Neural progenitor cell (in vitro differentiated cells): Measurements from ENCODE around the gene CDK5RAP3. TPM values are rescaled to one million over a fixed set of nuclear protein-coding genes. Genes with fewer than 3 reads are reported as not detected.
A peak's percentile ranks its signal among the peaks of the same experiment; 100 is the strongest.

Source experiments
- DNase-seq: peaks from one replicate; pipeline ENCODE4 v3.0.0-alpha.2; 2016; ENCODE audit warnings: low spot score
- H2AFZ ChIP-seq: fragments of 200-600 bp; sonication (generic); replicated peaks from 2 replicates; pipeline ENCODE4 v1.6.1; 2016; ENCODE audit warnings: antibody characterized with exemption
- H3F3A ChIP-seq: fragments of 200-600 bp; sonication (generic); 2 replicates; pipeline ENCODE4 v1.6.1; 2016; ENCODE audit warnings: antibody characterized with exemption, low read depth
- H3K27ac ChIP-seq: fragments of 200-600 bp; sonication (generic); 2 replicates; pipeline ENCODE4 v1.5.1; 2016; ENCODE audit warnings: mild to moderate bottlenecking
- H3K27me3 ChIP-seq: fragments of 200-600 bp; sonication (generic); 2 replicates; pipeline ENCODE4 v1.6.1; 2016; ENCODE audit warnings: mild to moderate bottlenecking, moderate library complexity
- H3K36me3 ChIP-seq: fragments of 200-600 bp; sonication (generic); 2 replicates; pipeline ENCODE4 v1.5.1; 2016
- H3K4me1 ChIP-seq: fragments of 200-600 bp; sonication (generic); 2 replicates; pipeline ENCODE4 v1.6.1; 2016; ENCODE audit warnings: mixed run types
- H3K4me2 ChIP-seq: fragments of 200-600 bp; sonication (generic); 2 replicates; pipeline ENCODE4 v1.6.1; 2016
- H3K4me3 ChIP-seq: fragments of 200-600 bp; sonication (generic); 2 replicates; pipeline ENCODE4 v1.5.1; 2016
- H3K79me2 ChIP-seq: fragments of 200-600 bp; sonication (generic); 2 replicates; pipeline ENCODE4 v1.6.1; 2016; ENCODE audit warnings: low read depth
- H3K9ac ChIP-seq: fragments of 200-600 bp; sonication (generic); 2 replicates; pipeline ENCODE4 v1.6.1; 2016
- H3K9me3 ChIP-seq: fragments of 200-600 bp; sonication (generic); 2 replicates; pipeline ENCODE4 v1.5.1; 2016; ENCODE audit warnings: low read depth
- H4K20me1 ChIP-seq: fragments of 200-600 bp; sonication (generic); 2 replicates; pipeline ENCODE4 v1.6.1; 2016; ENCODE audit warnings: low read depth
- H3K27ac Mint-ChIP-seq: 3 replicates; pipeline ENCODE4 v1.8.0; 2021; ENCODE audit warnings: mixed read lengths
- H3K27me3 Mint-ChIP-seq: 2 replicates; pipeline ENCODE4 v1.8.0; 2022; ENCODE audit warnings: low read depth, mild to moderate bottlenecking, inconsistent platforms, moderate library complexity, mixed read lengths; ENCODE audit not compliant: insufficient read depth
- H3K36me3 Mint-ChIP-seq: 3 replicates; pipeline ENCODE4 v1.8.0; 2021; ENCODE audit warnings: mixed read lengths
- H3K4me1 Mint-ChIP-seq: 3 replicates; pipeline ENCODE4 v1.8.0; 2021; ENCODE audit warnings: mixed read lengths
- H3K4me3 Mint-ChIP-seq: 3 replicates; pipeline ENCODE4 v1.8.0; 2021; ENCODE audit warnings: mild to moderate bottlenecking, moderate library complexity, mixed read lengths
- H3K9me3 Mint-ChIP-seq: 3 replicates; pipeline ENCODE4 v1.8.0; 2020; ENCODE audit warnings: mixed read lengths
- CTCF ChIP-seq: fragments of 200-600 bp; sonication (generic); IDR thresholded peaks from 2 replicates; pipeline ENCODE4 v1.5.1; 2017; ENCODE audit warnings: antibody characterized with exemption, mild to moderate bottlenecking
- EZH2 ChIP-seq: fragments of 200-600 bp; sonication (generic); IDR thresholded peaks from 2 replicates; pipeline ENCODE4 v1.6.1; 2017; ENCODE audit warnings: antibody characterized with exemption, mild to moderate bottlenecking, moderate library complexity
- EZH2phosphoT487 ChIP-seq: fragments of 200-600 bp; sonication (generic); IDR thresholded peaks from 2 replicates; pipeline ENCODE4 v1.6.1; 2017; ENCODE audit warnings: antibody characterized with exemption
- total RNA-seq: library from RNA; depleted of rRNA; stranded (reverse); fragments of >200 nt; gene quantifications from 2 replicates; pipeline ENCODE4 v1.2.3, GENCODE V29; 2015; ENCODE audit warnings: low replicate concordance

Gene CDK5RAP3
- total RNA-seq, 1 donor from 2014 or later, result 104 TPM

- TF ChIP-seq CTCF (peak; percentile 34), EZH2phosphoT487 (no peak)
- no peaks in the 10 kb centered on the region for H3K36me3 ChIP-seq
- peak overlapping the region; percentile 52 for H3K4me3 ChIP-seq
- H3K9me3 ChIP-seq, result no peaks in the 10 kb centered on the region
- Mint-ChIP-seq H3K9me3 (no peaks in the 10 kb centered on the region), H3K4me1 (peaks cover 46% of the 10 kb centered on the region), H3K4me3 (peak overlapping the region; percentile 84), H3K27me3 (peaks cover 18% of the 10 kb centered on the region), H3K36me3 (no peaks in the 10 kb centered on the region), H3K27ac (no peak overlapping the region)
- H3K79me2 ChIP-seq, result no peaks in the 10 kb centered on the region
- peak overlapping the region; percentile 68 for H2AFZ ChIP-seq
- H3K27me3 ChIP-seq, result peaks cover 27% of the 10 kb centered on the region
- H3F3A ChIP-seq, result peaks cover 29% of the 10 kb centered on the region
- no peak overlapping the region for H3K27ac ChIP-seq
- peak; percentile 93 for DNase-seq
- no peaks in the 10 kb centered on the region for H4K20me1 ChIP-seq
- no peak overlapping the region for H3K9ac ChIP-seq
- peaks cover 8% of the 10 kb centered on the region for H3K4me1 ChIP-seq
- peak overlapping the region; percentile 91 for H3K4me2 ChIP-seq
Observed at GRCh38 chr17:48023400-48024148, 52.7 kb downstream of the CDK5RAP3 start.

- Histone ChIP-seq H3K27me3 (peaks cover 27% of the 10 kb centered on the region), H3K4me1 (peaks cover 8% of the 10 kb centered on the region), H3K9me3 (no peaks in the 10 kb centered on the region), H2AFZ (peak overlapping the region; percentile 68), H3K79me2 (no peaks in the 10 kb centered on the region), H3K36me3 (no peaks in the 10 kb centered on the region), H3K4me2 (peak overlapping the region; percentile 91), H3K9ac (no peak overlapping the region), H3K27ac (no peak overlapping the region), H3F3A (peaks cover 24% of the 10 kb centered on the region), H3K4me3 (peak overlapping the region; percentile 52), H4K20me1 (no peaks in the 10 kb centered on the region)
- peaks cover 43% of the 10 kb centered on the region for H3K4me1 Mint-ChIP-seq
- peak; percentile 77 for DNase-seq
- TF ChIP-seq CTCF (no peak), EZH2 (peak; percentile 78), EZH2phosphoT487 (peak; percentile 62)
- peak overlapping the region; percentile 87 for H3K4me3 Mint-ChIP-seq
- no peak overlapping the region for H3K27ac Mint-ChIP-seq
- H3K36me3 Mint-ChIP-seq, result no peaks in the 10 kb centered on the region
- peaks cover 20% of the 10 kb centered on the region for H3K27me3 Mint-ChIP-seq
- no peaks in the 10 kb centered on the region for H3K9me3 Mint-ChIP-seq
Observed at GRCh38 chr17:48024149-48025039, 53.5 kb downstream of the CDK5RAP3 start.

- Histone ChIP-seq H3F3A (peaks cover 24% of the 10 kb centered on the region), H2AFZ (peak overlapping the region; percentile 66), H3K36me3 (no peaks in the 10 kb centered on the region), H3K9me3 (no peaks in the 10 kb centered on the region), H4K20me1 (no peaks in the 10 kb centered on the region), H3K79me2 (no peaks in the 10 kb centered on the region), H3K27ac (no peak overlapping the region), H3K27me3 (peaks cover 27% of the 10 kb centered on the region), H3K4me2 (peak overlapping the region; percentile 91), H3K9ac (no peak overlapping the region), H3K4me1 (peaks cover 8% of the 10 kb centered on the region), H3K4me3 (peak overlapping the region; percentile 52)
- H3K4me1 Mint-ChIP-seq, result peaks cover 41% of the 10 kb centered on the region
- DNase-seq, result peak; percentile 98
- H3K27me3 Mint-ChIP-seq, result peaks cover 20% of the 10 kb centered on the region
- H3K27ac Mint-ChIP-seq, result no peak overlapping the region
- peak overlapping the region; percentile 87 for H3K4me3 Mint-ChIP-seq
- no peaks in the 10 kb centered on the region for H3K9me3 Mint-ChIP-seq
- H3K36me3 Mint-ChIP-seq, result no peaks in the 10 kb centered on the region
- no peak for TF ChIP-seq EZH2phosphoT487
- TF ChIP-seq CTCF, result peak; percentile 90
Observed at GRCh38 chr17:48025040-48025903, 54.4 kb downstream of the CDK5RAP3 start.
